ENCODE results near the gene HOXC9.

HOXC9 gene

DNA sequence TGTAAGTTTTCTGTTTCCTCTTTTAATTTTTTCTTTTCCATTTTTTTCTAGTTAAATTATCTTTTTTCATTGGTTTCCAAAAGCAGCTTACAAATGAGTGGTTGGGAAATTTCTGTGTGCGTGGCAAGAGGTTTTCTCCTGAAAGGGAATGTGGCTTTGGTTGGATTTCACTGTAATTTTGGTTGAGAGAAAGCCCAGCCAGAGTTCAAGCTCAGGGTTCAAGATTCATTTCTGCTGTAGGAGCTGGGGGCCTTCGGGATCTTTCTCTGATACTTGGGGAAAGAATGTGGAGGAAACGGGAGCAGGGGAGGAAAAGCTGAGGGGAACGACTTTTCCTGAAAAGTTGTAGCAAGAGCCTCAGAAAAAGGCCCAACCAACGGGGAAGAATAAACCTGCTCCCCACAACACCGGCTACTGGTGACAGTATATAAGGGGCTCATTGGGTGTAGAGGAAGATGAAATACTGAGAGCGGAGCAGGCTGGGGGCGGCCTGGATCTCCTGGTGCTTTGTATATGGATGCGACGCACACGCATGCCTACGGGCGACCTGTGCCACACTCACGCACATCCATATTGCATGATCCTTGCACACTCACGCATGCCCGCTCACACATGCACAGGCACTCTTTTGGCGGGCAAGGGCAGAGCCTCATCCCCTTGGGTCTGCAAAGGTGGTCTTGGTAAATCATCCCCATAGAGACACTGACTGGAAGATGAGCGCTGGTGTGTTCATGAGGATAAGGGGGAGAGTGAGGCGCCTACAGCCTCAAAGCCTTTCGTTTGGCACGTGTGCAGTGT is 13.1 kb upstream of the HOXC9 start:
- no peak for DNase-seq (ENCODE audit: low read depth in 1 of 2, low spot score in 1 of 2)

DNA sequence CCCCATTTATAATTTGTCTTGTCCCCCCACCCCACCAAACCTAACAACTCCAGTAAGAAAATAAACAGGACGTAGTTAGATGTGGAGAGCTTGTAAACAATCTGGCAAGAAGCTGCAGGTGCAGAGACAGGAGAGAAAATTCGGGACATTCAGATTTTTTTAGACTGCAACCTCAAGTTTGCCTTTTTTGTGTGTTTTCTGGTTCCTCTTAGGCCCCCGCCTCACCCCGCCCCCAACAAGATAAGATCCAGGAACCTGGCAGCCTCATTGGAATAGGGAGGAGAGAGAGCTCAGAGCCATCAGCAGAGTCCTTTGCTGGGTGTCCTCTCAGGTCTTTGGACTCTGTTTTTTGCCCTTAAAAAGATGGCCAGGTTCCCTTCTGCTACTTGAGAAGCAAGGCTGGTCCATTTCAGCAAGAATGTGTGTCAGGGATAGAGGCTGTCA is 12.2 kb upstream of the HOXC9 start:
- no peak for DNase-seq (ENCODE audit: low read depth in 1 of 2, low spot score in 1 of 2)

DNA sequence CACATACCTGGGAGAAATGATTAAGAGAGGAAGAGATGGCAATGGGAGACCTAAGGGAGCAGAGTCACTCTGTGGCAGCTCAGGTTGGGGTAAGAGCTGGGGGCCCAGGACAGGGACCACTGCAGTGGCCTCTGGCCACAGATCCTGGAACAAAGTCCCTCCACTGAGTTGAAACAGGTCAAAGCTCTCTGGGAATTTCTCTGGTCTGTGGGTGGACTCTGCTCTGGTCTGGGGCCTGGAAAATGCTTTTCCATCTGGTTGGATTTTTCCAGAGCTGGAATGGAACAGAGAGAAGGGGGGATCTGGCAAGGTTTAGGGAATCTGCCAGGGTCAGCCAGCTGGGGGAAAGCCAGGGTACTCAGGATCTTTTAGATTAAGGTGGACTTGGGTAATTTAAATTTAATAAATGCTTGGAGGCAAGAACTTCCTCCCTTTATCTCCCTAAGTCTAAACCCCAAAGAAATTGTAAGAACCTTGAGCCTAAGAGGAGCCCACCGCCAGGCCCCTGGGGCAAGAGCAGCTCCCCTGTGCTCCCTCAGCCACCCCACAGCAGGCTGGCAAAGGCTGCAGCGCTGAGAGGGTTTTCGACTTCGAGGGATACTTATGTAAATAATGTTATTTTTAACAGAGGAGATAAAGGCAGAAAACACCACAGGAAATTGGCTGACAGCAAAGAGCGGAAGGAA is 11.3 kb upstream of the HOXC9 start:
- DNase-seq (ENCODE audit: low read depth in 1 of 2, low spot score in 1 of 2): no peak

DNA sequence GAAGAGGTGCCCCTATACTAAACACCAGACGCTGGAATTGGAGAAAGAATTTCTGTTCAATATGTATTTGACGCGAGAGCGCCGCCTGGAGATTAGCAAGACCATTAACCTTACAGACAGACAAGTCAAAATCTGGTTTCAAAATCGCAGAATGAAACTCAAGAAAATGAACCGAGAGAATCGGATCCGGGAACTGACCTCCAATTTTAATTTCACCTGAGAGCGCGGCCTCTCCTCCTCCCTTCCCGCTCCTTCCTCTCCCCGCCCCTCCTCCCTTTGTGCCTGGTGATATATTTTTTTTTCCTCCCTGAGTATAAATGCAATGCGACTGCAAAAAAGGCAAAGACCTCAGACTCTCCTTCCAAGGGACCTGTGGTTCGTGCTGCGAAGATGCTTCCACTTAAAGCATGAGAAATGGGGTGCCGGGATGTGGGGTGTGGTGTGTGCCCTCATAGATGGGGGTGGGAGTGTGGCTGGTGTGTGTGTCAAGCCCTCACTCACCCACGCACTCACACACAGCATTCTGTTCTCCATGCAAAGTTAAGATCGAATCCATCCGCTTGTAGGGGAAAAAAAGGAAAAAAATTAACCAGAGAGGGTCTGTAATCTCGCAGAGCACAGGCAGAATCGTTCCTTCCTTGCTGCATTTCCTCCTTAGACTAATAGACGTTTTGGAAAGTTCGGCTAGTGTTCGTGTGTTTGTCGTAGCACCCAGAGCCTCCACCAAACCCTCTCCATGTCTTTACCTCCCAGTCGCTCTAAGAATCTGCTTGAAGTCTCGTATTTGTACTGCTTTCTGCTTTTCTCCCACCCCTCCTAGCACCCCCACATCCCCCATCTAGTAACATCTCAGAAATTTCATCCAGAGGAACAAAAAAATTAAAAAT is 10.5 kb upstream of the HOXC9 start:
- no peak for DNase-seq (ENCODE audit: low read depth in 1 of 2, low spot score in 1 of 2)

DNA sequence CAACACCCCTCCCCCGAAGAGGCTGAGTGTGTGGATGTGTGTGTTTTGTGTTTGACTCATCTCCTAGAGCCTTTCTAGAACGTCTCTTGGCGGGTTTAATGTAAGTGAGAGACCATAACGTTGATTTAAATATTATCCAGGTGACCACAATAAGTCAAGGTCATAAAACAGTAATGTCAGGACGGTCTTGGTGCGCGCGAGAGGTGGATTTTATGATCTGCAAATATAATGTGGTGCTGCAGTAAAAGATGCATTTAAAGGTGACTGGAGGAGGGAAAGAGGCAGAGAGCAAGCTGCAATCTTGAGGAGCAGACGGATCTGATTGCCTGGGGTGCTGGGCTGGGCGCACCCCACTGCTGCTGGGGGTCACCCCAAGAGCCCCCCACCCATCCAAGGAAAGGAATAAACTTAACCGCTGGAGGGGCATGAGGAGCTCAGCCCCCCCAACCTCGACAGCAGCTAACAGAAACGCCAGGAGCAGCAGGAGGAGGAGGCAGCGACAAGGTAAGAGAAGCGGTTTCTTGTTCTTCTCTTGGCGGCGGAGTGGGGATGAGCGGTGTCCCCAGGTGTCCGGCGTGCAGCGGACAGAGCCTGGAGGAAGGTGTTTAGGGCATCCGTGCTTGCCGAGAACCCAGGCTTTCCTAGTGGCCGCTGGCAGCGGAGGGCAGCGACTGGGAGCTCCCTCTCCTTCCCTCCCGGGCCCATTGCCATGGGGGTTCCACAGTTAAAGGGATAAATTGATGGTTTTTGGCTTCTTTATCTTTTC is 9.5 kb upstream of the HOXC9 start:
- no peak for DNase-seq (ENCODE audit: low read depth in 1 of 2, low spot score in 1 of 2)

DNA sequence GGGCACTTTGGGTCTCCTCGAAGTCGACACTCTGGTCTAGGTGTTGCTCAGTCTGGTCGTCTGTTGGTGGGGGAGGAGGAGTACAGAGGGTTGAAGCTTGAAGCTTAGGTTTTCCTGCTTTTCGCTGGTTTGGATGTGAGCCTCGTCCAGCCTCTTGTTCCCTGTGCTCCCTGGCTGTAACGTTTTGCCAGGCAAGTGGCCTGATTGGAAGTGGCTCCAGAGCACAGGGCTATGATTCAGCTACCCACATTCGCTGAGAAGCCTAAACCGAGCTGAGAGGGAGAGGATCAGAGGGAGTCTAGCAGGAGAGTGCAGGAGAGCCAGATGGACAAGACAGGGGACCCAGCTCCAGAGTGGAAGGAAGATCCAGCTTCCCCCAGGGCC is 8.9 kb upstream of the HOXC9 start:
- DNase-seq (ENCODE audit: low read depth in 1 of 2, low spot score in 1 of 2): no peak

DNA sequence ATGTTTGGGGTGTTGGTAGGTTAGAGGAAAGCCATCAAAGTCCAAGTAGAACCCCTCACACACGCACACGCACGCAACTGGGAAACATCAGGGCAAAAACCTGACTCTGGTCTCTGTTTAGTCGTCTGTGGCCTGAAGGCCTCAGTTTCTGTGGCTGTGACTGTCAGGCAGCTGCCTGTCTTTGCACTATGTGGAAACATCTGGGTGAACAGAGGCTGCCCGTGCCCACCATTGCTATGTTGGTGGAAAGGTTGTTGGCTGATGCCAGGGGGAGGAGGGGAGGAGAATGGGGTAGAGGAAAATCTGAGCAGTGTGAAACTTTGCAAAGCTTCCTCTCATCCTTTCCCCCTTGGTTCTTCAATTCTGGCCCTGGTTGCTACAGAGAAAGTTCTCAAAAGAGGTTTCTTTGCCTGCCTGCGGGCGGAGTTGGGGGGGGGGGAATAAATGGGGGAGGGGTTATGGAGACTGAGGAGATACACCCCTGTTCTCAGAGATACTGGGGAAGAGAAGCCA is 7.5 kb upstream of the HOXC9 start:
- DNase-seq (ENCODE audit: low read depth in 1 of 2, low spot score in 1 of 2): no peak

DNA sequence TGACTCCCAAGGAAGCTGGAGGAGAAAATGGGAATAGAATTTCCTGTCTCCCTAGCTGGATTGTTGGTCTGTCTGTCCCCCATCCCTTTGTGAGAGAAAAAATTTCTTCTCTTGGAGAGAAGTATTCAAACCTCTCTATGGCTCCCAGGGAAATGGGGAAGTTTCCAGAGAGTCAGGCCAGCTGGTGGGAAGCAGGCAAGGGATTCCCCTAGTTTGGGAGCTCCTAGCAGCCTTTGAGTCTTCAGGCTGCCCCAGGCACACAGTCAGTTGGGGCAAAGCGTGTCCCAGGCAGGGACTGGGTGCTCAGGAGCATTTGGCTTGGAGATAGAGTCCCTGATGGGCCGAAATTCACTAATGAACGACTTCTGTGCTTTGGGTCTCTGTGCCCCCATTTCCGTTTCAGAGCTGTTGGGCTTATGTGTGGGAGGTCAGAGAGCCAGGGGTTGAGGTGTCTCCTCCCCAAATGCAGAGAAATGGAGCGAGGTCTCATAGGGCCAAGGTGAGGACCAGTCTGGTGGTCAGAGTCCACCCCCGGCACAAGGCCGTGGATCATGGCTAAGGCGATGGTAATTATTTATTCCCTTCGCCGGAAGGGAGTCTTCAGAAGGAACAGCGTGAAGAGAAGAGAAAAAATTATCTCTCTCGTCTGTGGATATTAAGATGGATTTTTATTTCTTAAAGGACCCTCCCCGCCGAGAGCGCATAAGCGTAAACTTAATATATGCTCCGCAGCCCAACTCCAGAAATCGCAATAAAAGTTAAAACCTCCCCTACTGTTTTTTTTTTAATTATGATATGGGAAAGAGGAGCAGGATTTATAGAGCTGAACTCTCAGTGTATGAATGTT is 6.6 kb upstream of the HOXC9 start:
- no peak for DNase-seq (ENCODE audit: low read depth in 1 of 2, low spot score in 1 of 2)

DNA sequence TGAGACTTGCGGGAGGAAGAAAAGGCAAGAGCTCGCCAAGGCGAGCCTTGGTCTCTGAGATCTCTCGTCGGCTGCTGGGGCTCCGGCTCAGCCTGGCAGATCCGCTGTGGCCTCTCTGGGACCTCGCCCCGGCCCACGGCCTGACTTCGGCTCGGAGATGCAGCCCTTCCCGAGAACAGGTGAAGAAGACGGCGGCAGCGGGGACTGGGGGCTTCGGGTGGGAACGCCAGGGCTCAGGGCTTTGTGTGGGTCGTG is 6.0 kb upstream of the HOXC9 start:
- no peak for DNase-seq (ENCODE audit: low read depth in 1 of 2, low spot score in 1 of 2)

DNA sequence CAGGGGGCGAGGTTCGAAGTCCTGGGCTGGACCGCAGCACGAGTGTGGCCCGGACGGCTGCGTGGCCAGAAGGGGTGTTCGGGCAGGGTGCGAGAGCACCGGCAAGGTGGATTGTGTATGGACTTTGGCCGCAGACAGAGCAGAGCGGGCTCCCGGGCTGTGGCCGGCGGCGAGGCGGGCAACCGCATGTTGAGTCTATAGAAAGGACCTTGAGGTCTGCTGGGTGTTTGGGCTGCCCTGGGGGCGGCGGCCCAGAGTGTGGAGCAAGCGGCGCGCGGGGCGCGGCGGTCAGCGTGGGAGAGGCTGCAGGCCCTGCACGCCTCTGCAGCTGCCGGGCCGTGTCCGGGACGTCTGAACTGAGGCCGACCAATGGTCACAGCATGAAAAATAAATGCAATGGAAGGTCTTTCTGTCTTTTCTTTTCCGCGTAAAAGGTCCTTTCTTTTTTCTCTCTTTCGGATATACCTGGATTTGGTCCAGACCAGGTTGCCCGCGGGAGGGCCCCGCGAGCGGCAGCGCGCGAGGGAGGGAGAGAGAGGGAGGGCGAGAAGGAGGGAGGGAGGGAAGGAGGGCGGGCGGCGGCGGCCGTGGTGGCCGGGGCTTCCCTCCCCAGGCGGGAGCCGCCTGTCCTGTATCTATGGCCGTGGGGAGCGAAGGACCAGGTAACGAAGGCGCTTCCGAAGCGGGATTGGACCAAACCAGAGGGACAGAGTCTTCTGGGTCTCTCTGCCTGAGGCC is 5.5 kb upstream of the HOXC9 start:
- no peak for DNase-seq (ENCODE audit: low read depth in 1 of 2, low spot score in 1 of 2)

DNA sequence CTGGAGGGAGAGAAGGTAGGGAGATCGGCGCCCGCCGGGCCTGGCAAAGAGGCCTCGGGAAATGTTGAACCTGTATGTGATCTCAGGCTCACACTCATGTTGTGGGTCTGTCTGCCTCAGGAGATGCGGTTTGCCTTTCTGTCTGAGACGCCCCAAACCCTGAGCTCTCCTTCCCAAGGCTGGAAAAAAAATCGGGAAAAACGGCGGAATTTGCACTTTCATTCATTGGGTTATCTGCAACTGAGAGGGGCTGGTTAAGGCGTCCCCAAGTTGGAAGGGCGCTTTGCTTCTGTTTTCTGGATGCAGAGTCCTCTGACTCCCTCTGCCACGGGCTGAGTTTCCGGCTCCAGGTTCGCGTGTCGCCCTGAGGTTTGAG is 5.0 kb upstream of the HOXC9 start:
- no peak for DNase-seq (ENCODE audit: low read depth in 1 of 2, low spot score in 1 of 2)

DNA sequence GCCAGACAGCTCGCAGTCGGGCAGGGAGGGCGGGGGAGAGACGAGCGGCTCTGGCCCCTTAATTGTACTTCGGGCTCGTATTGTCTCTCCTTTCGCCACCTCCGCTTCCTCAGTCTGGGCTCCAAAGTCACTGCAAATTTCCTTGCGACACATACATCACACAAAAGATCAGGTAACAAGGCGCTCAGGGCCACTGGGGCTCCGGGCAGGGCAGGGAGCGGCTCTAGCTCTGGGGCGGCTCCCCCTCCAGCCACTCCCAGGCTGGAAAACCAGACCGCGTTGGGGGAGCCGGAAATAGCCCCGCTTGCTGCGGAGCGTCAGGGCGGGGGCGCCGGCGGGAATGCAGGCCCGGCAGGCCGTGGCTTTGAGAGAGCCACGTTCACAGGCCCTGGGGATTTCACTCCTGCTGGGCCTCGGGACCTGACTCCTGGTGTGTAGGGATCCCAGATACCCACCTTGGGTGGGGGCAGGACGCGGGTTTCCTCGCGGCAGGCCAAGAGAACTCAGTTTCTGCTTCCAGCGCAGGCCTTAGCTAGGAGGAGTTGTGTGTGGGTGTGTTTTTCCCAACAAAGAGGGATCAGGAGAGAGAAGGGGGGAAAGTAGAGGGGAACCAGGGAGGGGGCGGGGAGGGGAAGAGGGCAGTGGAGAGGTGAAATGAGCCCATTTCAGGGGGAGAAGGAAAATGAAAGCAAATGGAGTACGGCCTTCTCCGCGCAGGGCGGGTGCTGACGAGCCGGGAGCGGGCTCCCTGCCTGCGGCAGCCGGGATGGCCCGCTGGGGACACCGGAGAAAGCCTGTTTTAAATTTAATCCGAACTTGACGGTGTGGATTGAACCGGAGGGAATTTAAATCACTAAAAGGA is 4.4 kb upstream of the HOXC9 start:
- no peak for DNase-seq (ENCODE audit: low read depth in 1 of 2, low spot score in 1 of 2)

DNA sequence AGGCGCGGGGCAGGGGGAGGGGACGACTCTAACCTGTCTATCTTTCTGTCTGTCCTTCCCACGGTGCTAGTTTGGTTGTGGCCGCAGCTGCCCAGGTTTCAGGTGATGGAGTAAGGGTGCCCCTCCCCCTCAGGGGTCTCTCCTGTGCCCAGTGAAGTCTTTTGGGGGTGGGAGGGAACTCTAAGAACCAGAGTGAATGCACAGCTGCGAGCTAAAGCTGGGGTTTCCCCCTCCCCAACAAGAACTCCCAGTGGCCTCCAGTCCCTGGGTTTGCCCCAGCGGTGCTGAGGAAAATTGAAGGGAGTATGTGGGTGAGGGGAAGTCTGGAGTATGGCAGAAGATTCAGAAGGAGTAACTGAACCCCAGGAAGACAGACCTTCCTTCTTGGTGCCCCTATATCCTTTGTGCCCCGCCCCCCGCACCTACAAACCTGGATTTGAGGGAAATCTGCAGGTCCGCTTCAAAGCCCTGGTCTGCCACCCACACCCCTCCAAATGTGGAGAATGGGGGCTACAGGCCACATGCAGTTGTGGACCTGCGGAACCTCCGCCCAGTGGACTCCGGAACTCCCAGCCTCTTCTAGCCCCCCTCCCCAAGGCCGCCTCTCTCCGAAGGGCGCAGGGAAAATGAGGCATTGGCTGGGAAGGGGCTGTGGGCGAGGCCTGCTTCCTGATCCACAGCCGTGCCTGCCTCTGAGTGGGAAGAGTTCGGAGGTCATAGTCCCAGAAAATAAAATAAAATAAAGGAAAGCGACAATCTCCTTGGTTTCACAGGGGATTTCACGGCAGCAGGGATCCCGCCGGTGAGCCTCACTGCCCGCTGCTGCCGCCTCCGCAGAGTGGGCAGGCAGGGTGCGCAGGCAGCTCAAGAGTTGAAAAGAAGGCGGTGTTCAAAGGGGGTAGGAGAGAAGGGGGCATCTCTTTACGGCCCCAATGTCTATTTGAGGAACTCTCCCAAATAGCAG is 3.4 kb upstream of the HOXC9 start:
- no peak for DNase-seq (ENCODE audit: low read depth in 1 of 2, low spot score in 1 of 2)

DNA sequence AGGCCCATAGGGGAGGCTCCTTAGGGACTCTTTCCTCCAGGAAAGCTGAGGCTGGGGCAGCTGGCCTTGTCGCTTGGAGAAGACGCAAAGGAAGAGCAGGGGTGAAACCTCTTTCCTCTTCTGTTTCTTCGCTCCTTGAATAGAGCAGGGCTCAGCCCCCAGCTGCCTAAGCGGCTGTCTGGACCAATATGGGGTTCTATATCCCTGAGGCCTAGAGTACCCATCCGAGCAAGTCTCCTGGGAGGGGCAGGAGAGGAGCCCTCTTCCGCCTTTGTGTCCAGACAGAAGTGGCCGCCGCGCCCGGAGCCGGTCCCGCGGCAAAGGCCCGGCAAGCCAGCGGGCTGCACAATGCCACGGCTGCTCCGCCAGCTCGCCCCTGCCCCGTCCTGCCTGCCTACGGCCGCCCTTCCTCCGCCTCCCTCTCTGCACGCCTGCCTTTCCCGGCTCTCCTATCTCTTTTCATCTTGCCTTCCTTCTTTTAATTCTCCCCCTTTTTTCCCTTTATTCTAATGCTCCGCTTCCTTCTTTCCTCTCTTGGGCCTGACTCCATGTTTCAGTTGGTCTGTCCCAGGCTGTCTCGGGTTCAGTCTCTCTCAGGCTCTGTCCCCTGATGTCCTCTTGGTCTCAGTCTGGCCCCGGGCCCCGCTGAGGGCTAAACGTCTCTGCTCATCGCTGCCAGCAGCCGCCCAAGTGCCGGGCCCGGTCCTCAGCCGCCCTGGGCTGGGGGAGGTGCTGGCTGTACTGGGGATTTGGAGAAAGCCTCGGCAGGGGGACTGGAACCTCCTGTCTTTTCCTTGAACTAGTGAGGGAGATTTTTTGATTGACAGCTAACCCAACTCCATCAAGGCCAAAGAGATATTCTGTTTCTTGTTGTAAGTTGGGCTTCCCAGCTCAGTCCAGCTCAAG is 2.5 kb upstream of the HOXC9 start:
- no peak for DNase-seq (ENCODE audit: low read depth in 1 of 2, low spot score in 1 of 2)

DNA sequence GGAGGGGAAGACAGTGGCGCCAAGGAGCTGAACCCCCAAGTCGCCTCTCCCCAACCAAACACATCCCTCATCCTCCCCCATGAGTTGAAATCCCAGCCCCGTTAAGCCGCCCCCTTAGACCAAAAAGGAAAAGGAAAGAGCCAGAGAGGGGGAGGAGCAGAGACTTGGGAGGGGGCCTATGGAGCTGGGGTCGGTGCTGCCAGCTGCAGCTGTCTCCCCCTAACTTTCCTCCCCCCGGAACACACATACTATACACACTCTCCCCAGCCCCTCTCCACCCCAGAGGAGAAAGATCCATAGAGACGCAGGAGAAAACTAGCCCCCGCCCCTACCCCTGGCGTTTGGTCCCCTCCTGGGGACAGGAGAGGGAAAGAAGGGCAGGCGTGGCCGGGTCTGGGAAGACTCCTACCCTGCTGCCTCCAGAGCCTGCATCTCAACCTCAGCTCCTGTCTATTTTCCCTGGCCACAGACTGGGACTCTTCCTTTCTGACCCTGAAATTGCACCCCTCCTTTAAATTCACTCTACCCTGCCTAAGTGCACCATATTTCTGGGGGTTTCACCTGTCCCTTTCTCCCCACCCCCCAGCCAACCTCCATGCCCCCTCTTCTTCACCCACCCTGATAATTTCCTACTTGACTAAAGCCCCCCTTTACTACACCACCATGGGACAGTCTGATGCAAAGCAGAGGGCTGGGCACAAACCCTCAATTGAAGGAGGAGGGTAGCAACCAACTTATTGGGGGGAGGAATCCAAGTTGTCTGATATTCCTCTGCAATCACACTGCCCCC is 1.7 kb upstream of the HOXC9 start:
- DNase-seq (ENCODE audit: low read depth in 1 of 2, low spot score in 1 of 2): no peak

DNA sequence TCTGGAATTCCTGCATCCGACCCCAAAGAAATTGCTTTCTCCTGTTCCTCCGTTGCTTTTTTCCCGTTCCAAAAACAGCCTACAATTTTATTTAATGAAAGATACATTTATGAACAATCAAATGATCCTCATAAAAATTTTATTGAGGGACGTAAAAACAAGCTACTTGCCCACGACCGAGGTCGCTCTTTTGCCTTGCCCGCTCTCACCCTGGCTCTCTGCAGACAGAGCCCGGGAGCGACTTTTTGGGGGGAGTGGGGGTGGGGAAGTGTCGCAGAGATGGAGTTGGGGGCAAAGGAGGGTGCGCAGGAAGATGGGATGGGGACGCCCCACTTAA is 1.1 kb upstream of the HOXC9 start:
- DNase-seq (ENCODE audit: low read depth in 1 of 2, low spot score in 1 of 2): no peak
